A549 (cell line): ENCODE results near the gene ALAS2. TPM values are rescaled to one million over a fixed set of nuclear protein-coding genes. Genes with fewer than 3 reads are reported as not detected.

Experiments
- ATAC-seq, 2 experiments: fragments of 200-7000 bp in 1 of 2; fragments of >200 bp in 1 of 2; cut with Nextera tagmentation in 1 of 2; cut with Tn5 transposase in 1 of 2; 3 replicates each; pipeline versions ENCODE4 v1.8.0 to v1.9.1; 2018 to 2020; ENCODE audit warnings: mild to moderate bottlenecking in 1 of 2, moderate library complexity in 1 of 2
- CTCF ChIA-PET: fragments of 300-600 bp; sonication (Branson Sonifier 250); formaldehyde crosslinking; extraction: SDS; loops from one replicate; lab custom pipeline; 2021; ENCODE audit warnings: antibody characterized with exemption, inconsistent platforms; lab: Yijun Ruan, JAX
- POLR2A ChIA-PET: fragments of 350-600 bp; formaldehyde crosslinking; extraction: SDS; loops from one replicate; lab custom pipeline; 2021; ENCODE audit warnings: antibody characterized with exemption, inconsistent platforms; lab: Yijun Ruan, JAX
- DNase-seq, 2 experiments: peaks; one replicate each; pipeline versions ENCODE4 v3.0.0 to v3.0.0-alpha.2; 2011 to 2016; ENCODE audit warnings: low read depth in 1 of 2, low spot score in 1 of 2
- FAIRE-seq: peaks from 2 replicates; lab custom pipeline; 2011; peaks lifted over from hg19 to GRCh38; lab: Jason Lieb, UNC
- H3K27ac ChIP-seq, 2 experiments: fragments of >200 bp; sonication (Bioruptor Twin); formaldehyde crosslinking; 3 replicates each; pipeline ENCODE4 v1.5.1; 2016 to 2017
- H3K4me1 ChIP-seq: fragments of >200 bp; sonication (Bioruptor Twin); formaldehyde crosslinking; 3 replicates; pipeline ENCODE4 v1.6.1; 2016
- H3K4me2 ChIP-seq: fragments of >200 bp; sonication (Bioruptor Twin); formaldehyde crosslinking; 3 replicates; pipeline ENCODE4 v1.6.1; 2016
- H3K4me3 ChIP-seq: fragments of >200 bp; sonication (Bioruptor Twin); formaldehyde crosslinking; 3 replicates; pipeline ENCODE4 v1.5.1; 2016
- H3K9me3 ChIP-seq: fragments of >200 bp; sonication (Bioruptor Twin); formaldehyde crosslinking; 3 replicates; pipeline ENCODE4 v1.6.1; 2016
- BCL3 ChIP-seq: fragments of >200 bp; sonication (Bioruptor Twin); formaldehyde crosslinking; IDR thresholded peaks from 3 replicates; pipeline ENCODE4 v1.6.1; 2016
- BHLHE40 ChIP-seq: IDR thresholded peaks from 2 replicates; pipeline ENCODE4 v1.6.1; 2012; ENCODE audit warnings: low read depth, low read length, inconsistent platforms
- CBX2 ChIP-seq: fragments of 200-600 bp; sonication (generic); IDR thresholded peaks from 2 replicates; pipeline ENCODE4 v1.6.1; 2016; ENCODE audit warnings: low read depth, mild to moderate bottlenecking, borderline replicate concordance
- CBX8 ChIP-seq: fragments of 200-600 bp; sonication (generic); IDR thresholded peaks from 2 replicates; pipeline ENCODE4 v1.6.1; 2016
- CEBPB ChIP-seq, 2 experiments: fragments of >200 bp in 1 of 2; sonication (Bioruptor Twin) in 1 of 2; formaldehyde crosslinking in 1 of 2; IDR thresholded peaks; 2 replicates each; pipeline ENCODE4 v1.6.1; 2012 to 2016
- CHD2 ChIP-seq: fragments of 150-350 bp; IDR thresholded peaks from 2 replicates; pipeline ENCODE4 v1.6.1; 2014; ENCODE audit warnings: low read length; ENCODE audit not compliant: partially characterized antibody
- EHF ChIP-seq: fragments of 250-450 bp; sonication (Bioruptor Pico); IDR thresholded peaks from 2 replicates; pipeline ENCODE4 v1.5.0; 2020; ENCODE audit warnings: mild to moderate bottlenecking
- EHMT2 ChIP-seq: fragments of 200-600 bp; sonication (generic); IDR thresholded peaks from 2 replicates; pipeline ENCODE4 v1.6.1; 2016; ENCODE audit warnings: antibody characterized with exemption, low read depth, mild to moderate bottlenecking, moderate library complexity
- FOSB ChIP-seq: fragments of 250-450 bp; sonication (Bioruptor Pico); IDR thresholded peaks from 2 replicates; pipeline ENCODE4 v1.5.0; 2020; ENCODE audit warnings: mild to moderate bottlenecking, moderate library complexity
- FOXS1 ChIP-seq: fragments of 250-450 bp; sonication (Bioruptor Pico); IDR thresholded peaks from 2 replicates; pipeline ENCODE4 v1.5.0; 2020; ENCODE audit warnings: mild to moderate bottlenecking, moderate library complexity
- HDAC2 ChIP-seq: fragments of 200-600 bp; sonication (generic); IDR thresholded peaks from 2 replicates; pipeline ENCODE4 v1.6.1; 2016
- HEYL ChIP-seq: fragments of 250-450 bp; sonication (Bioruptor Pico); IDR thresholded peaks from 2 replicates; pipeline ENCODE4 v1.8.0; 2021; ENCODE audit warnings: mild to moderate bottlenecking, moderate library complexity
- HOXA7 ChIP-seq: fragments of 250-450 bp; sonication (Bioruptor Pico); IDR thresholded peaks from 2 replicates; pipeline ENCODE4 v1.5.0; 2020; ENCODE audit warnings: mild to moderate bottlenecking, moderate library complexity
- HOXB5 ChIP-seq: fragments of 250-450 bp; sonication (Bioruptor Pico); IDR thresholded peaks from 2 replicates; pipeline ENCODE4 v1.5.0; 2020; ENCODE audit warnings: mild to moderate bottlenecking, moderate library complexity
- POLR2AphosphoS2 ChIP-seq: conservative IDR thresholded peaks from 2 replicates; pipeline ENCODE4 v1.6.1; 2012; ENCODE audit warnings: low read length, improper control_type of control experiment, inconsistent platforms
- RAD21 ChIP-seq, 2 experiments: fragments of >200 bp in 1 of 2; sonication (Bioruptor Twin) in 1 of 2; formaldehyde crosslinking in 1 of 2; IDR thresholded peaks in 1 of 2; conservative IDR thresholded peaks in 1 of 2; 2 replicates in 1 of 2; 3 replicates in 1 of 2; pipeline ENCODE4 v1.6.1; 2012 to 2018; ENCODE audit warnings: inconsistent platforms in 1 of 2
- RFX5 ChIP-seq: fragments of 450-650 bp; IDR thresholded peaks from 2 replicates; pipeline ENCODE4 v1.7.1; 2014; ENCODE audit warnings: antibody characterized with exemption, mild to moderate bottlenecking, moderate library complexity
- SMC3 ChIP-seq: fragments of >200 bp; sonication (Bioruptor Twin); formaldehyde crosslinking; IDR thresholded peaks from 3 replicates; pipeline ENCODE4 v1.6.1; 2018; ENCODE audit warnings: inconsistent platforms
- TFCP2L1 ChIP-seq: fragments of 250-450 bp; sonication (Bioruptor Pico); IDR thresholded peaks from 2 replicates; pipeline ENCODE4 v1.5.0; 2021; ENCODE audit warnings: mild to moderate bottlenecking
- TP53 ChIP-seq: fragments of 250-450 bp; sonication (Bioruptor Pico); IDR thresholded peaks from 2 replicates; pipeline ENCODE4 v1.5.0; 2021; ENCODE audit warnings: mild to moderate bottlenecking, moderate library complexity
- ZC3H11A ChIP-seq: fragments of 450-650 bp; IDR thresholded peaks from 2 replicates; pipeline ENCODE4 v1.6.1; 2014; ENCODE audit warnings: antibody characterized with exemption, mild to moderate bottlenecking
- ZFP36 ChIP-seq: fragments of 450-650 bp; IDR thresholded peaks from 2 replicates; pipeline ENCODE4 v1.6.1; 2014; ENCODE audit warnings: borderline replicate concordance; ENCODE audit not compliant: partially characterized antibody
- WGBS: methylation state at CpG from one replicate; pipeline ENCODE4 v1.1.6; 2017; ENCODE audit errors: missing lambda C conversion rate; 5-methylcytosine and 5-hydroxymethylcytosine counted together
- polyA plus RNA-seq, 4 experiments: library from polyadenylated mRNA; depleted of rRNA in 3 of 4; stranded (reverse); fragments of >200 nt; fragmentation: RNase III in 1 of 4; extraction: RNeasy Plus Mini Kit Qiagen cat#74134 plus additional on column Dnase treatment in 1 of 4; gene quantifications; 2 replicates in 3 of 4; 3 replicates in 1 of 4; pipeline ENCODE4 v1.2.3, GENCODE V29; 2011 to 2017
- TF ChIP-seq, protein P1 (sequence below): fragments of 150-350 bp; IDR thresholded peaks from 2 replicates; pipeline ENCODE4 v1.6.1; 2014; ENCODE audit warnings: low read depth, mild to moderate bottlenecking, low read length

The ALAS2 gene
- polyA plus RNA-seq, 2 of the 4 experiments (the other 2 are of a cell fraction), result not detected

GRCh38 chrX:55008571-55009358 lies 22.0 kb downstream of the ALAS2 start:
- H3K4me1 ChIP-seq, result peaks cover 23% of the 10 kb centered on the region
- H3K4me2 ChIP-seq, result no peak overlapping the region
- TF ChIP-seq EHMT2, result no peak
- TF ChIP-seq CHD2, result no peak
- H3K4me3 ChIP-seq, result no peak overlapping the region
- CTCF ChIA-PET, result interaction anchor here (0.6 kb wide), 1 partner anchor 966 kb away, joined by 3 read pairs; no protein-coding TSS in a partner anchor
- ATAC-seq (peak; percentile 16 to 47; a peak in 2 of 6 replicates), DNase-seq (peak in 1 of 2 experiments; percentile 6), FAIRE-seq (peak; percentile 23)
- H3K9me3 ChIP-seq, result no peaks in the 10 kb centered on the region
- WGBS, result 81% methylated on average over 7 of the region's 9 CpGs
- peak overlapping the region in 1 of 2 experiments; percentile 45; a peak in 1 of 6 replicates for H3K27ac ChIP-seq
- POLR2A ChIA-PET, result interaction anchor here (1.5 to 2.2 kb wide), 2 partner anchors 9 to 369 kb away, joined by 3 to 20 read pairs; partner anchors contain the start of gene APEX2

DNA sequence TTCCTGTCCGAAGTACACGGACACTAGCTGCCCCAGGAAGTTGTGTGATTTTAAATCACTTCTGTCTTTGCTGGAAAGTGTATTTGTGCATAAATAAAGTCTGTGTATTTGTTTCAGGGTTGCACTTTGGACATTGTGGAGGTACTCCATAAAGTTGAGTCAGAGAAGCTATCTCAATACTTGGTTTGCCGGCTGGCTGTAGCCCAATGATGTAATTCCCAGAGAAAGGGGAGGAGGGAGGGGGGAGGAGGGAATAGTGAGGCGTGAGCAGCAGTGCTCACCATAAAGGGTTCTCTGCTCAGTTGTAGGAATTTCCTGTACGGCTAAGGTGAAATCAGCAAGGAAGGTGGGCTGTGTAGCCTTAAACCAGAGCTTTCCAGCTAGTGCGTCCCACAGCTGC lies 23.1 kb downstream of the ALAS2 start:
- TF ChIP-seq BCL3 (no peak), FOXS1 (CRISPR knock-in tag) (no peak), FOSB (CRISPR knock-in tag) (no peak), EHF (CRISPR knock-in tag) (no peak), HOXA7 (CRISPR knock-in tag) (no peak), RAD21 (conservative IDR thresholded peaks at IDR 0.05 in 1 of 2, IDR thresholded peaks at IDR 0.05 in 1 of 2) (no peak), CBX2 (no peak), POLR2AphosphoS2 (no peak), HEYL (no peak), SMC3 (no peak), CEBPB (IDR thresholded peaks at IDR 0.05) (no peak), CHD2 (no peak), RFX5 (no peak), HOXB5 (CRISPR knock-in tag) (no peak), EHMT2 (no peak), TP53 (no peak)
- TF ChIP-seq, protein P1, sequence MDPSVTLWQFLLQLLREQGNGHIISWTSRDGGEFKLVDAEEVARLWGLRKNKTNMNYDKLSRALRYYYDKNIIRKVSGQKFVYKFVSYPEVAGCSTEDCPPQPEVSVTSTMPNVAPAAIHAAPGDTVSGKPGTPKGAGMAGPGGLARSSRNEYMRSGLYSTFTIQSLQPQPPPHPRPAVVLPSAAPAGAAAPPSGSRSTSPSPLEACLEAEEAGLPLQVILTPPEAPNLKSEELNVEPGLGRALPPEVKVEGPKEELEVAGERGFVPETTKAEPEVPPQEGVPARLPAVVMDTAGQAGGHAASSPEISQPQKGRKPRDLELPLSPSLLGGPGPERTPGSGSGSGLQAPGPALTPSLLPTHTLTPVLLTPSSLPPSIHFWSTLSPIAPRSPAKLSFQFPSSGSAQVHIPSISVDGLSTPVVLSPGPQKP, result no peak
- TF ChIP-seq, all 56 proteins: peak for 0
- POLR2A ChIA-PET, result interaction anchor here (1.2 kb wide), 1 partner anchor 368 kb away, joined by 3 read pairs; no protein-coding TSS in a partner anchor
- H3K9me3 ChIP-seq, result no peaks in the 10 kb centered on the region
- H3K4me2 ChIP-seq, result peak overlapping the region; percentile 39; the same call in 2 of the 3 replicates
- no peak for FAIRE-seq
- peak in 1 of 2 experiments; percentile 31 for DNase-seq
- H3K27ac ChIP-seq, result peak overlapping the region in 1 of 2 experiments; percentile 66; a peak in 2 of 6 replicates
- no peak overlapping the region for H3K4me3 ChIP-seq
- peaks cover 23% of the 10 kb centered on the region for H3K4me1 ChIP-seq
- peak; percentile 38 to 44; a peak in 3 of 6 replicates for ATAC-seq
- CTCF ChIA-PET, result no interaction called here
- 64% methylated on average over 5 of the region's 6 CpGs for WGBS

DNA sequence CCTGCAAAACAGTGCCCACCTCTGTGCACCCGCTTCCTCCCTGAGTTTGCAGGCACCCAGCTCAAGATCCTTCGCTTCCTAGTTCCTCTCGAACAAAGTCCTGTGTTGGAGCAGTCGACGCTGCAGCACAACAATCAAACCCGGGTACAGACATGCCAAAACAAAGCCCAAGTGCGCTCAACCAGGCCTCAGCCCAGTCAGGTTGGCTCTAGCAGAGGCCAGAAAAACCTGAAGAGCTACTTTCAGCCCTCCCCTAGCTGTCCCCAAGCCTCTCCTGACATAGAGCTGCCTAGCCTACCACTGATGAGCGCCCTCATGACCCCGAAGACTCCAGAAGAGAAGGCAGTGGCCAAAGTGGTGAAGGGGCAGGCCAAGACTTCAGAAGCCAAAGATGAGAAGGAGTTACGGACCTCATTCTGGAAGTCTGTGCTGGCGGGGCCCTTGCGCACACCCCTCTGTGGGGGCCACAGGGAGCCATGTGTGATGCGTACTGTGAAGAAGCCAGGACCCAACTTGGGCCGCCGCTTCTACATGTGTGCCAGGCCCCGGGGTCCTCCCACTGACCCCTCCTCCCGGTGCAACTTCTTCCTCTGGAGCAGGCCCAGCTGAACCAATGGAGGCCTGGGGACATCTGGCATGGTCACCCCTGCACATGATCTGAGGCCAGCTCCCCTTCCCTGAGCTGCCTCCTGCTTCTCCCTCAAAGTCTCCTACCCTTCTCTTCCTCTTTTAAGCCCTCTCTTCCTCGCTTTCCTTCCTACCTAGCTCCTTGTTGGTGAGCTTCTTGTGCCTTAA lies 23.8 kb downstream of the ALAS2 start:
- no peaks in the 10 kb centered on the region for H3K9me3 ChIP-seq
- CTCF ChIA-PET, result interaction anchor here (1.1 kb wide), 1 partner anchor 365 kb away, joined by 3 read pairs; no protein-coding TSS in a partner anchor
- ATAC-seq, result no peak
- peak overlapping the region; percentile 39; the same call in 2 of the 3 replicates for H3K4me2 ChIP-seq
- no peak for FAIRE-seq
- no peak for DNase-seq
- 97% methylated on average over 12 of the region's 18 CpGs for WGBS
- no peak overlapping the region for H3K4me3 ChIP-seq
- peak overlapping the region in 1 of 2 experiments; percentile 66; a peak in 3 of 6 replicates for H3K27ac ChIP-seq
- POLR2A ChIA-PET, result interaction anchor here (1.2 kb wide), 1 partner anchor 367 kb away, joined by 3 read pairs; no protein-coding TSS in a partner anchor
- no peak for TF ChIP-seq FOXS1 (CRISPR knock-in tag)
- TF ChIP-seq ZFP36, result no peak
- TF ChIP-seq HEYL, result no peak
- TF ChIP-seq HDAC2, result no peak
- TF ChIP-seq BHLHE40, result no peak
- TF ChIP-seq ZC3H11A, result no peak
- TF ChIP-seq CBX2, result no peak
- no peak for TF ChIP-seq TFCP2L1
- TF ChIP-seq CBX8, result no peak
- no peak for TF ChIP-seq EHMT2
- TF ChIP-seq RFX5, result no peak
- no peak for TF ChIP-seq POLR2AphosphoS2
- no peak for TF ChIP-seq FOSB (CRISPR knock-in tag)
- TF ChIP-seq, all 56 proteins: peak for 0
- peaks cover 23% of the 10 kb centered on the region for H3K4me1 ChIP-seq
